NB4 (cell line): ENCODE measurements around the gene BAG5.

ENCODE experiments used
- DNase-seq: peaks from one replicate; pipeline ENCODE4 v3.0.0; 2010; ENCODE audit warnings: low read depth
- H3K4me3 ChIP-seq: one replicate; pipeline ENCODE4 v1.5.1; 2011; ENCODE audit warnings: mild to moderate bottlenecking, low read depth, low read length, moderate library complexity
- MYC ChIP-seq: IDR thresholded peaks from 2 replicates; pipeline ENCODE4 v1.6.1; 2011; ENCODE audit warnings: low read depth, low read length
- POLR2A ChIP-seq: IDR thresholded peaks from 2 replicates; pipeline ENCODE4 v1.6.1; 2011; ENCODE audit warnings: mild to moderate bottlenecking; ENCODE audit not compliant: insufficient read length; ENCODE audit errors: extremely low read depth
- TF ChIP-seq, protein P1 (sequence below): IDR thresholded peaks from 2 replicates; pipeline ENCODE4 v1.6.1; 2011; ENCODE audit warnings: low read depth, low read length
- TF ChIP-seq, protein P2 (sequence below): IDR thresholded peaks from one replicate; pipeline ENCODE4 v1.5.1; 2012; ENCODE audit warnings: low read depth, low read length

The BAG5 gene

DNA sequence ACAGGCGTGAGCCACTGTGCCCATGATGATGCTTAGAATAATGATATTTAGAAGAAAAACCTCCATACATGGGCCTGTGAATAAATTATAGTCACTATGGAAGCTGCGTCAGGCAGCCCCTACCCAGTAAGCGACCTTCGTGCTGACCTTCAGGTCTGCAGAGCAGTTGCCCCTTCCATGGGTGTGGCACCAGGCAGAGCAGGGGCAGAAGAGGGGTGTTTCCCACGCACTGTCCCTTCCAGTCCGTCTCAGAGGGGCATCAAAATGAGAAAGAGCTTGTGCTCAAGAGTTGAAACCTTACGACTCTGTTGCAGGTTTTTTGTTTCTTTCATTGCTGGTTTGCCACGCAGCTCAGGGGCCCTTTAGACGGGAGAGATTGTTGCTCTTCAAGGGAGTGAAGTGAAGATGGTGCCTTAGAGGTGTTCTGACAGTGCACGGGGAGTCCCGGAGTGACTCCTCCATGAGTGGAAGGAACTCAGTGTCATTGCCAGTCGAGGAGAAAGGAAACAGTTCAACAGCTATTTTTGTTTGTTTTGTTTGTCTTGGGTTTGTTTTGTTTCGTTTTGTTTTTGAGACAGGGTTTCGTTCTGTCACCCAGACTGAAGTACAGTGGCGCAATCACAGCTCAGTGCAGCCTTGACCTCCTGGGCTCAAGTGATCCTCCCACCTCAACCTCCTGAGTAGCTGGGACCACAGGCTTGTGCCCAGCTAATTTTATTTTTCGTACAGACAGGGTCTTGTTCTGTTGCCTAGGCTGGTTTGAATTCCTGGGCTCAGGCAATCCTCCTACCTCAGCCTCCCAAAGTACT is 53.7 kb downstream of the BAG5 start:
- H3K4me3 ChIP-seq = no peak overlapping the region
- TF ChIP-seq, protein P1, sequence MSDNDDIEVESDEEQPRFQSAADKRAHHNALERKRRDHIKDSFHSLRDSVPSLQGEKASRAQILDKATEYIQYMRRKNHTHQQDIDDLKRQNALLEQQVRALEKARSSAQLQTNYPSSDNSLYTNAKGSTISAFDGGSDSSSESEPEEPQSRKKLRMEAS = no peak
- TF ChIP-seq POLR2A (no peak), MYC (no peak)
- TF ChIP-seq, protein P2, sequence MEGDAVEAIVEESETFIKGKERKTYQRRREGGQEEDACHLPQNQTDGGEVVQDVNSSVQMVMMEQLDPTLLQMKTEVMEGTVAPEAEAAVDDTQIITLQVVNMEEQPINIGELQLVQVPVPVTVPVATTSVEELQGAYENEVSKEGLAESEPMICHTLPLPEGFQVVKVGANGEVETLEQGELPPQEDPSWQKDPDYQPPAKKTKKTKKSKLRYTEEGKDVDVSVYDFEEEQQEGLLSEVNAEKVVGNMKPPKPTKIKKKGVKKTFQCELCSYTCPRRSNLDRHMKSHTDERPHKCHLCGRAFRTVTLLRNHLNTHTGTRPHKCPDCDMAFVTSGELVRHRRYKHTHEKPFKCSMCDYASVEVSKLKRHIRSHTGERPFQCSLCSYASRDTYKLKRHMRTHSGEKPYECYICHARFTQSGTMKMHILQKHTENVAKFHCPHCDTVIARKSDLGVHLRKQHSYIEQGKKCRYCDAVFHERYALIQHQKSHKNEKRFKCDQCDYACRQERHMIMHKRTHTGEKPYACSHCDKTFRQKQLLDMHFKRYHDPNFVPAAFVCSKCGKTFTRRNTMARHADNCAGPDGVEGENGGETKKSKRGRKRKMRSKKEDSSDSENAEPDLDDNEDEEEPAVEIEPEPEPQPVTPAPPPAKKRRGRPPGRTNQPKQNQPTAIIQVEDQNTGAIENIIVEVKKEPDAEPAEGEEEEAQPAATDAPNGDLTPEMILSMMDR = no peak
- no peak for DNase-seq

DNA sequence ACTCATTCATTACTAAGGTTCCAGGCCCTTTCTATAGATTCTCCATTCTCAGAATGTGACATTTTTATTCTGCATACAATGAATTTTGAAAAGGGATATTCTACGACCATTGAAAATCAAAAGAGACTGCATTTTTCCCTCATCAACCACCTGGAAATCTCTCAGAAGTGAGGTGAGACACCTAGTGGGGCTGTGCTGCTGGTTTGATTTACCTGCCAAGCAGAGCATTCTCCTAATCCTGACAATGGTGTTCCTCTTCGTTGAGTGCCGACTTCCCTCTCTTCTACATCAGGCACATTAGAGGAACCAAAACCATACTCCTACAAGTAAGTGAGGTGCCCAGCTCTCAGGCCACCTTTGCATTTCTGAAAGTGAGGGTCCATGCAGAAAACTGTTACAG is 54.7 kb downstream of the BAG5 start:
- H3K4me3 ChIP-seq = no peak overlapping the region
- TF ChIP-seq MYC (no peak), POLR2A (no peak)
- TF ChIP-seq, protein P1 = no peak
- TF ChIP-seq, protein P2 = no peak
- DNase-seq = no peak
